Measurements from ENCODE around the gene GATA3.
"Not testable (repeated sequence)": the region's sequence is repeated elsewhere in the genome, so short reads cannot be mapped to it uniquely, and the experiment has no call there.

Gene GATA3

DNA sequence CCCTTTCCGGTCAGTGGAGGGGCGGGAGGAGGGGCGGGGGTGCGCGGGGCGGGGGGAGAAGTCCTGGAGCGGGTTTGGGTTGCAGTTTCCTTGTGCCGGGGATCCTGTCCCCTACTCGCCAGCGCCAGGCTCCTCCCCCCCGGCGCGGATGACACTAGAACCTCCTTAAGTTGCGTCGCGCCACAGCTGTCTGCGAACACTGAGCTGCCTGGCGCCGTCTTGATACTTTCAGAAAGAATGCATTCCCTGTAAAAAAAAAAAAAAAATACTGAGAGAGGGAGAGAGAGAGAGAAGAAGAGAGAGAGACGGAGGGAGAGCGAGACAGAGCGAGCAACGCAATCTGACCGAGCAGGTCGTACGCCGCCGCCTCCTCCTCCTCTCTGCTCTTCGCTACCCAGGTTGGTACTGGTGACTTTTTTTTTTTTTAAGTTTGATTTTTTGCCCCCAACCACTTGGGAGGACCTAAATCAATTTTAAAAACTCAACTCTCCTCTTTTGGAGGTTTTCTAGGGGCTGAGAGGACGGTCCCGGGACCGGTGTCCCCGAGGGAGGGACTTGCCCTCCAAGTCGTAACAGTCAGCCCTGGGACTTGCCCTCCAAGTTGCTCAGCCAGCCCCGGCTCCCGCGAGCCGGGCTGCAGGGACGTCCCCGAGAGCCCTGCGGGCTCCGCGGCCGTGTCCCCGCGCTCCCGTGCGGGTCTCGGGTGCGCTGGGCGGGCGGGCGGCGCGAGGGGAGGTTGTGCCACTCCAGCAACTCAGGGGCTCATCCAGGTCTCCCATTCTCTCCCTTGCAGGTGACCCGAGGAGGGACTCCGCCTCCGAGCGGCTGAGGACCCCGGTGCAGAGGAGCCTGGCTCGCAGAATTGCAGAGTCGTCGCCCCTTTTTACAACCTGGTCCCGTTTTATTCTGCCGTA lies at the start of gene GATA3:
TSS of gene GATA3 (plus strand) at position 195 of the 914 bp plus-strand sequence. CDS start 968 bp downstream, outside the sequence.
- DNase-seq = no peak

DNA sequence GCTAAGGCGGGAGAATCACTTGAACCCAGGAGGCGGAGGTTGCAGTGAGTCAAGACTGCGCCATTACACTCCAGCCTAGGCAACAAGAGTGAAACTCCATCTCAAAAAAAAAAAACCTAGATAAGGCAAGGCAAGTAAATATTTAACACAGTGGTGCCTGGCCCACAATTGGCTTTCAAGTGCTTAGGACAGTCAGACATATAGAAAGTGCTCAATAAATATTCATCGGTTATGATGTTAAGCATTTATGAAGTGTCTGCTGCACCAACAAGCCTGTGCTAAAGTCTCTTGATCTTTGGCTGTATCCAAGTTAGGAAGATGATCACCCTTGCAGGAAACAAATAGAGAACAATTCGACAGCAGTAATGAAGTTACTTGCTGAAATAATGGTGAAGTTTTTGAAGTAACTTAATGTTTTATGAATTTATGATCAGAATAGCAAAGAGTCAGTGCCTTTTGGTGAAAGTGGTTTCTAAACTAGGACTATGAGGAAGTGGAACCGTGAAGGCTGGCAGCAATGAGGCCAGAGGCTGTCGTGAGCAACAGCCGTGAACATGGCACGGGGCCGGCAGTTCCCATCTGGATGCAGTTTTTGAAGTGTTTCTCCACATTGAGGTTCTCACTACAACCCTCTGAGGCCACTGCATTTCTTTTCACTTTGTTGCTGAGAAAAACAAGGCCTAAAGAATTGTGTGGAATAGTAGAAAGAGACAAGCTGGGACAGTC lies 48.1 kb upstream of the GATA3 start:
- no peak for DNase-seq

DNA sequence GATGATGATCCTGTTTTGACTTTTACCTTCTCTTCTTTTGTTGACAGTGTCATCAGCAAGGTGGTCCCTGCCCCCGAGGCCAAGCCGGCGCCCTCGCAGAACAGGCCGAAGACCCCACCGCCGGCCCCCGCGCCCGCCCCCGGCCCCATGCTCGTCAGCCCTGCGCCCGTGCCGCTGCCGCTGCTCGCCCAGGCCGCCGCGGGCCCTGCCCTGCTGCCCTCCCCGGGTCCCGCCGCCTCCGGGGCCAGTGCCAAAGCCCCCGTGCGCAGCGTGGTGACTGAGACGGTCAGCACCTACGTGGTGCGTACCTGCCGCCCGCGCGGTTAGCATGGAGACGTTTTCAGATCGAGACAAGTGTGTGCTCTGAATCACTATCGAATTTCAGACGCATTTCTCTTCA lies 45.5 kb upstream of the GATA3 start:
- DNase-seq = no peak

DNA sequence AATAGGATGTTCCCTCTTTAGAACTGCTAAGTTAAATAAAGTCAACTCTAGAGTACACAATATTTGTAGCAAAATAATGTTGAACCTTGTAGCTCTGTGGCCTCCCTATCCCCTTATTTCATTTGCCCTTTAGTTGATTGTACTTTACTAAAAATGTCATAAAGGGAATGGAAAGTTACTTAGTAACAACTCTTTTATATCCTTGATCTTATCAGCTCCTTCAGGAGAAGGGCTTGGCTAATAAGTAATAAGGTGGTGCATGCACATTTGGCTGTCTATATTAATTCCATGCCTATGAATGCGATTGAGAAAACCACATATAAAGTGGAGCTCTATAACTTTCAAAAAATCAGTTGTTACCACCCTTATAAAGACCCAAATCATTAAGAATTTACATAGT lies 41.5 kb upstream of the GATA3 start:
- no peak for DNase-seq

DNA sequence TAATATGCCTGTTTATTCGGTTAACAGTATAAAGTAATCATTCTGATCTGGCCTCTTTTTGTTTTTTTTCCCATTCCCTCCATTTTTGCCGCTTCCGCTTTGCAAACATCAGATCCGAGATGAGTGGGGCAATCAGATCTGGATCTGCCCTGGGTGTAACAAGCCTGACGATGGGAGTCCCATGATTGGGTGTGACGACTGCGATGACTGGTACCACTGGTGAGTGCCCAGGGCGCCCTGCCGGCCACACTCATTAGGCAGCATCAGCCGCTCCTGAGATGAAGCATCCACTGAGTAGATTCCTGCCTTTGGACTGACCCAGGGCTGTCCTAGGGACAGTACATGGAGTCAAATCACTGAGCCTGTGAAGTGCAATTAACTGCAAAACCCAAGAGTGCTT lies 40.9 kb upstream of the GATA3 start:
- DNase-seq = no peak

DNA sequence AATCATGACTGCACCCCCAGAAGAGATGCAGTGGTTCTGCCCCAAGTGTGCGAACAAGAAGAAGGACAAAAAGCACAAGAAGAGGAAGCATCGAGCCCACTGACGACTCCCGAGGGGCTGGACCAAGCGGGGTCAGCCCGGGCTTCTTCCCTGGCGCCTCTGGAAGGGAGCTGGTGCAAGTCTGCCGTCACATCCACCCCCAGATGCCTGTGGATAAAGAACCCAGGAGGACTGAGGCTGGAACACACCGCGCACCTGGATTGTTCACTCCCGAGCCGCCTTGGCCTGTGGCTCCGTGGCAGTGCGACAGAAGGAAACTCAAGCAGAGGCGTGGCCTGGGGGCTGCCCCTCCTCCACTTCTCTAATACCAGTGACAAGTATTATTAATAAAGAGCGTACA lies 39.8 kb upstream of the GATA3 start:
- DNase-seq = no peak

DNA sequence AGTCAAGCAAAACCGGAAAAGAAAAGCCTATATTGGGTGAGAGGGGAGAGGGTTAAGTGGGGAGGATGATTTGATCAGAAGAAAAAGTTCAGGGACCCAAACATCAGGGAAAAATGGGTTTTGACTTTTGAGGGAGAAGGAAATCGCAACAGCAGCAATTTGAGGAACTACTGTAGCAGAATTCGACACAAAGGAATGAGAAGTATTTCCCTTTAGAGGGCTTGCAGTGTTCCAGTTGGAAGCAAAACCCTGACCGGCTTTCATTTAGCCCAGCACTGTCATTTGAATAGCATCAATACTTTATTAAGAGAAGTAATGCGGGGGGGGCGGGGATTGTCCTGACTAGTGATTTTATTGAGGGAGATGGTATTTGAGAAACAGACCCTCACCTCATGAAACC lies 37.2 kb upstream of the GATA3 start:
- DNase-seq = no peak

DNA sequence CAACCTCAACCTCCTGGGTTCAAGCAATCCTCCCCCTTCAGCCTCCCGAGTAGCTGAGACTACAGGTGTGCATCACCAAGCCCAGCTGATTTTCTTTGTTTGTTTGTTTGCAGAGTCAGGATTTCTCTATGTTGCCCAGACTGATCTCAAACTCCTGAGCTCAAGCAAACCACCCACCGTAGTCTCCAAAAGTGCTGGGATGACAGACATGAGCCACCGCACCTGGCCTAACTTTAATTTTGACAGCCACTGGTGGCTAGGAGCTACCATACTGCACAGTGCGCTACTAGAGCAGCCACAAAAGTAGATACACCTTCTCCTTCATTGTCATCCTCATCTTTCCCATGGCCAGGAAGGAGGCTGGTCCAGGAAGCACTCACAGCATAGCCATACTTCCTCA lies 31.2 kb upstream of the GATA3 start:
- DNase-seq = no peak

DNA sequence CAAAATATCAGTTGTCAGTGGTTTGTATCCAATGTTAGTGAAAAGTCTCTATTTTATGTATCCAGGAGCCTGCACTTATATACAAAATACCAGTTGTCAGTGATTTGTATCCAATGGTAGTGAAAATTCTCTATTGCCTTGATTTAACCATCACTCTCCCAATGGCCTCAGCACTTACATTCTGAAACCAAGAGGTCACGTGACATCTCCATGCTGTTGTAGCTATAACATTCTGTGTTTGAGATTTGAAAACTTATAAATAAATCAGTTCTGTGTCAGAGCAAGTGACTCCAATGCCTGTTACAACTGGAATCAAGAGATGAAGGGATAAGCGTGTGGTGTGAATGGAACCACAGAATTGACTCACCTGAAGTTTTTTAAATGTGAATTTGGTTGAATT lies 30.6 kb upstream of the GATA3 start:
- no peak for DNase-seq

DNA sequence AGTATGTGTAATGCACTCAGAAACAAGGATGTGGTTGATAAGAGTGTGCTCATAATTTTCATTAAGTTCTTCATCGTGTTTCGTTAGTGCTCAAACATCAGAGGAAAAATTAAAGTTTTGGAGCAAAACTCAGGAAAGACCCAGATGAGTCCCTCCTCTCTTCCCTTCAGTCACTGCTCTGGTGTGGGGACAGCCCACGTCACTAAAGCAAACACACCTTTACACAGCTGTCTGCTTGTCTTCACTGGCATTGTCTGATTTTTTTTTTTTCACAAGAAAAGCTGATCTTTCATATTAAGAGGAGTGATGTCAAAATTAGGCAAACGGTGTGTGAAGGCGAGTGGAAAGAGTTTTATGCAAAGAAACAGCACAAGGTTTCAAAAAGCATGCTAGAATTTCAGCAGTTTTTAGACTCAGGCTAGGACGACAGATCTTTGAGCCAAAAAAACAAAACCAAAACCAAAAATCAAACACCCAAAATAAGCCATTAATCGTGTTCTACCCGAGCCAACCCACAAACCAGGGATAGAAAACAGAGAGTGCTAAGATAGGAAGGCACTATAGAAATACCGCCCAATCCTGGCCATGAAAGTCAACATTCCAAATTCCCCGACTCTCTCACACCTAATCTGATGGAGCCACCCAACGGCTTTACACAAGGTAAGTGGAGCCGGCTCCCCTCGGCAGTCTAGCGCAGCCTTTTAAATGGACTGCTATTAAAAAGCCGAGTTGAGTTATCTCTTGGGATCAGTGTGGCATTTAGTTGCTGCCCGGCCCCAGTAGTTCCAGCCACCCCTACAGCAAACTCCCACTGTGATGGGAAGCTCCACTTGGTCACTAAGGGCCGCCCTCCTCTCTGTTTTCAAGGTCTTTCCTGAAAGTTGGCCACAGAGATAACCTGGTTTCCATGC lies 27.9 kb upstream of the GATA3 start:
- DNase-seq = no peak

DNA sequence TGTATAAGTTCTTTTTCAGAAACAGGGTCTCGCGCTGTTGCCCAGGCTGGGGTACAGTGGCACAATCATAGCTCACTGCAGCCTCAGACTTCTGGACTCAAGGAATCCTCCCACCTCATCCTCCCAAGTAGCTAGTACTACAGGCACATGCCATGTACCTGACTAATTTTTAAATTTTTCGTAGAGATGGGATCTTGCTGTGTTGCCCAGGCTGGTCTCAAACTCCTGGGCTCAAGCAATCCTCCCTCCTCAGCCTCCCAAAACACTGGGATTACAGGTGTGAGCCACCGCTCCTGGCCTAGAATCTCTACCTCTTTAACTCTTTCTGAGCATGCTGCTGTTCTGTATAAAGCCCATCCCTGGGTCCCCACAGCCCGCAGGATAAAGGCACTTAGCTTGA lies 23.3 kb upstream of the GATA3 start:
- DNase-seq = not testable (repeated sequence)

DNA sequence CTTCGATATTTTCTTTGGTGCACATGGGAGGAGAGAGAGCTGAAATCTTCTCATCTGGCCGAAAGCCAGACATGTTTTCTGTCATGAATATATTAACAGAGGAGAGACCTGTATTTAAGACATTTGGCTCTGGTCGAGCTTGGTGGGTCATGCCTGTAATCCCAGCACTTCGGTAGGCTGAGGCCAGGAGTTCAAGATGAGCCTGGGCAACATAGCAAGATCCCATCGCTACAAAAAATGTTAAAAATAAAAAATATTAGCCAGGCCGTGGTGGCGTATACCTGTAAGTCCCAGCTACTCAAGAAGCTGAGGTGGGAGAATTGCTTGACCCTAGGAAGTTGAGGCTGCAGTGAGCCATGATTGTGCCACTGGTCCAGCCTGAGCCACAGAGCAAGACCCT lies 21.9 kb upstream of the GATA3 start:
- DNase-seq = no peak

DNA sequence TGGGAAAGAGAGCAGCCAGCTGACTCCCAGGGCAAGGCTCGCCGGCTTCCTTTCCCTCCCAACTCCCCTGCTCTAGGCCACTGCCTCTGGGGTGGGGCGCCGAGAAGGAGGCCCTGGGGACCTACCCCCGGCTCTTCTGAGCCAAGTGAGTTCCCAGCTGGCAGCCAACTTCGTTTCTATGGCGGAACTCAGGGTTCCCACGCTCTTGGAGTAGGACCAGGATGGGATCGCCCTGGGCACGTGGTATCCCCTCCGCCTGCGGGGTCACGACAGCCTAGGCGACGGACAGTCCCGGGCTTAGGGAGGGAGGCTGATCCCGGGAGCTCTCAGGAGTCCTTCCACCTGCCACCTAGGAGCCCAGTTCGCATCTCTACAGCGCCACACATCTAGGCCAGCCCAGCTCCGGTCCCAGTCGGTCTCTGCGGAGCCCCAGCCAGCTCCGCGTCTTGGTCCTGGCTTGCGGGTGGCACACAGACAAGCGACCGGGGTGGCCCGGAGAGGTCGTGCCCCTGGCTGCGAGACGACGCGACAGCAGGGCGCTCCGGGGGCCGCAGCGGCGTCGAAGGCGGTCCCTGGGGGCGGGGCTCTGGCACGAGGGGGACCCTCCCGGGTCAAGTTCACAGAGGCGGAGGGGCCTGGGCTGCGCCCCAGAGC lies 20.5 kb upstream of the GATA3 start:
- DNase-seq = no peak

DNA sequence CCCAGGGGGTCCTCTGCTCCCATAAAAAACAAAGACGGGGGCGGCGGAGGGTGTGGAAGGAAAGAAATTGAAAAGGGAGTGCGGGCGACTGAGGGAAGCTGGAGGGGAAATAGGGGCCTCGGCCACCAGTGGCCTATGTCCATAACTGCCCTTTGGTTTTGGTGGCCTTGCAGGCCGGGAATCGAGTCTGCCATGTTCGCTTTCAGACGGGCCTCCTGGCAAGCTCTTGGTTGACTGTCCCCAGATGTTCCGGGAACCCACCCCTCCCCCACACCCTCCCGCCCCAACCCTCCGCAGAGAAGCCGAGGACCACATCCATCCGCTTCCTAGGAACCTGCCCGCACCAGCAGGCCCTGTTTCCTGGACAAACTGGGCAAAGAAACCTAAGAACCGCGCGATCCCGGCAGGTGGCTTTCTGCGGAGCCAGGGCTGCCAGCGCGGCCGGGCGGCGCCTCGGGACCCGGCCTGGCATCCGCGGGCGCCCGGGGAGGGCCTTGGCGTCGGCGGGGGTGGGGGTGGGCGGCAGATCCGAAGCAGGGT lies 20.0 kb upstream of the GATA3 start:
- DNase-seq = no peak

DNA sequence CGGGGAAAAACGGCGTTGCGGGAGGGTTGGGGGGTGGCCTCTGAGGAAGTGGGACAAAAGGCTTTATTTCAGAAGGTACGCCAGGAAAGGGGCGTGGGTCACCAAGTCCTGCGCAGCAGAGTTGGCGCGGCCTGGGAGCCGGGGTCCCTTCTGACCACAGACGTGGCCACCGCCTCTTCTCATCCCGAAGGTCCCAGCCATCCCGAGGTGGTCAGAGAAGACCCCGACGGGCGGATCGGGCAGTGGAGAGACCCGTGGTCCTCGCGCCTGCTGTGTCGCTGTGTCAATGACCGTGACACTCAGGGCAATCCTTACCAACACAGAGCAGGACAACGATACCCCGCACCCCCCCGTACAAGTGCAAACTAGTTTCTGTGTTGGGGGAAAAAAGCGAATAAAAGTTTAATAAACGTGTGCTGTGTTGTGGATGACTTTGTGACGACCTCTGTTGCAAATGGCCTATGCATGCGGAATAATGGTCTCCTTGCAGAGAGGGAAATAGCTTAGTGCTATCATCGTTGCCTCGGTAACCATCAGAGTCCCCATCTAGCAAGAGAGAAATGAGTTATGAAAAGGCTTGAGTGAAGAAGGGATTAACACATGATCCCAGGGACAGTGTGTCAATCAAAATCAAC lies 19.4 kb upstream of the GATA3 start:
- peak in 1 of 2 experiments; percentile 11 for DNase-seq

DNA sequence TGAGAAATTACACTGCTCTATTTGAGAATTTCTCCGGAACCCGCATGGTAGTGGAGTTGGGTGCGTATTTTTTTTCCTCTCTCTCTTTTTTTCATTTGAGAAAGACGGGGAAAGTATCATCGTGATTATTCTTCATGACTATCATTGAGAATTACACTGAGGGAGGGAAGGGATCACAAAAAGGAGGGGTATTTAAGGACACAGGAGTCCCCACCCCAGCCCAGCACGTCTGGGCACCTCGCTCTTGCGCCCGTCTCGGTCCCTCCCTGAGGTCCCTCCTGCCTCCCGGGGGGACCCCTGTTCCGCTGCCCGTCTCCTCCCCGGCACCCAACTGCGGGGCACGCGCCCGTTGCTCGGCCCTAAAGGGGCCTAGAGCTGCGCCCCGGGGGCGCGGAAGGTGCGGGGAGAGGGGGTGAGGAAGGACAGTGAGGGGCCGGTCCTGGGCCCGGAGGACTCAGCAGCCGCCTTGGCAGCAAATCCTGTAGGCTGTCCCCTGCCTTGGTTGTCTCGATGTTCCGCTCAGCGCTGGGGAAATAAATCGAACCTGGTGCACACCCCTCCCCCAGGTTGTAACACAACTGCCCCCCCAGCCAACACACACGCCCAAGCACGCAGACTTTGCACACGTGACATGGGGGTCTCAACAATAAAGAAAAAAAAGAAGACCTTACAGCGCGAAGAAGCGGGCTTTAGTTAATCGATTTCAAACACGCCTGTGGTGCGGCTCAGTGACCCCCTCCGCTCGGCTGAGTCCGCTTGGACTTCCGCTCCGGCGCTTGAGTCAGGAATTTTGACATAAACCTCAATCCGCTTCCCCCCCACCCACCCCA lies 18.6 kb upstream of the GATA3 start:
- no peak for DNase-seq

DNA sequence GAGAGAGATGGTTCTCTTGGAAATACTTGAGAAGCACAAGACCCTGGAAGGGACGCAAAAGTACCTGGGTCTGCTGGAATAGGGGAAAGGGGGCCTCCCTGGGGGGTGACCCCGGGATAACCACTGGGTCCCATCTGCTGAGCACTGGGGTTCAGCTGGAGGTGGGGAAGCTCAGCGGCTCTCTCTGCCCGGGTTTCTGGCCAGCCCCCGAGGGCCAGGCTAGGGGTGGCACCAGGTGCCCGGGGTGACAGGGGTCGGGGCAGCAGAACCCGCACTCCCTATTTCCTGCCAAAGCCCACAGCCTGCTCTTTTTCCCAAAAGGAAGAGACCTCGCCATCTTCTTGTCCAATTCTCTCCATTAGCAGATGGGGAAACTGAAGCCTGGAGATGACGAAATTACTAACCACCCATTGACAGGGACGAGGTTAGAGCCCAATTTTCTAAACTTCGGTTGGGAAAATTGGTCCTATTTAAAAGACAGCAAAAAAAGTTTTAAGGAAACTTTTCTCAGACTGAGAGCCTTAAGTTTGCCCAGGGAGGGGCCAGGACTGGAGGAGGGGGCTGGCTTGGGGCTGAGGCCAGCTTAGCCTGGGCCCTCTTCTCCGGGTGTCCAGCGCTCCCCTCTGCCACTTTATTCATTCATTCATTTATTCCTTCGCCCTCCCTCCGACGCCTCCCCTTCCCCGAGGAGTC lies 17.8 kb upstream of the GATA3 start:
- no peak for DNase-seq

DNA sequence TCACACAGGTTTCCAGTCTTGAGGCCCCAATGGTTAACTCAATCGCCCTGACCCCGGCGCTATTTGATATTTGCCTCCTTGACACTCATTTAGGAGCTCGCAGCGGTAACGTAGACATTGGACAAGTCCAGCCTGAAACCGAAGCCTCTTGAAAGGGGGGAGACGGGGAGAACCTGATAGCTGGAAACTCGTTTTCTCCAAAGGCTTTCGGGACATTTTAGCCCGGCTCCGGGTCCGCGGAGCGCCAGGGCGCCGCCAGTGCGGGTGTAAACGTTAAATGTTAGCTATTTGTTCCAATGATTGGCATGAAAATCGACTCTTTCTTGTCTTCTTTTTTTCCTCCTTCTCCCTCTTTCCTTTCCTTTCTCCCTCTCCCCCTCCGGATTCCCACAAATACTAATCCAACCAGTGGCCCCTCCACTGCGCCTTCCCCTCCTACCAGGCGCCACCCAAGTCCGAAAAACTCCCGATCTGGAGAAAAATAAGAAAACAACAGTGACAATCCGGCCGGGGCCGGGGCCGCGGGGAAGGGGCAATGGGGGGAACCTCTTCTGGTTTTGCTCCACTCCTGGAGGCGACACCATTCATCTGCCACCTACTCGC lies 17.2 kb upstream of the GATA3 start:
- DNase-seq = no peak
